HG03469 (cell line): ENCODE measurements around the gene GART.
"Not testable (repeated sequence)": the region's sequence is repeated elsewhere in the genome, so short reads cannot be mapped to it uniquely, and the experiment has no call there.

Source experiments
- ATAC-seq: cut with Tn5 transposase; IDR thresholded peaks from one replicate; pipeline ENCODE4 v1.9.1; 2021; ENCODE audit warnings: mild to moderate bottlenecking, moderate library complexity, moderate number of reproducible peaks; ENCODE audit not compliant: unreplicated experiment

Gene GART

DNA sequence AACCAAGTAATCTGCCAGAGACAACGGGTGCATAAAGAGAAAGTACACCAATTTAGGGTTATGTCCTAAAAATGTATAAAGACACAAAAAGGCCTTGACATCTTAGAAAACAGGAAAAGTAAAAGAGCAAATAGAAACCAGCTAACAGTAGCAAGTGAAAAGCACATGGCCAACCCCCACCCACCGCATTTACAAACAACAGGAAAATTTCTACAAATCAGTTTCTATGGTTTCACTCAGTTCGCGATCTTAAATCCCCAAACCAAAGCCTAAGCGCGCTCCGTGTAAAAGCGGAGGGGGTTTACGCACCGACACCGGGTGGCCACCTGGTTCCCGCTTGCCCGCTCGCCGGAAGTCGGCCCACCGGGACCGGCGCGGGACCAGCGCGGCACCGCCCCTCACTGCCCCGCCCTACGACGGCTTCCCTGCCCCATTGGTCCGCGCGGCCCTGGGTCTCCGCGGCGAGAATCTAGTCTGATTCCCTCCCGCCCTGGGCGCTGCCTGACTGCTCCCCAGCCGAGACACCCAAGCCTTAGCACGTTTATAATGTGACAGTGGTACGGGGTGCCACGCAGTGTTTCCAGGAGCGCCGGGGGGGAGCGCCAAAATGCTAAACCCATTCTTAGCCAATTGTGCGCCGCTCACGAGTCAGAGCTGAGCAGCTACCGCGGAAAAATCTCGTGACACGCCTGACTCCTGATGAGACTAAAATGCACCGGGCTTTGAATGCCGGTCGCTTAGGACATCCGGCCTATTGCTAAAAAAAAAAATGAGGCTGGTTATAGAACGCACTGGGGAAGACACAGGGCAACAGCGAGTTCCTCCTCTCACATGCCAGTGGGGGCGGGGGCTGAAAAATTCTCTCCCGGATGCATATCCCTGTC, at the start of gene GART:
GART (minus strand) TSS at position 362 of the 884 bp plus-strand sequence. CDS start 2,802 bp downstream, outside the sequence.
- peak; percentile 32 for ATAC-seq

DNA sequence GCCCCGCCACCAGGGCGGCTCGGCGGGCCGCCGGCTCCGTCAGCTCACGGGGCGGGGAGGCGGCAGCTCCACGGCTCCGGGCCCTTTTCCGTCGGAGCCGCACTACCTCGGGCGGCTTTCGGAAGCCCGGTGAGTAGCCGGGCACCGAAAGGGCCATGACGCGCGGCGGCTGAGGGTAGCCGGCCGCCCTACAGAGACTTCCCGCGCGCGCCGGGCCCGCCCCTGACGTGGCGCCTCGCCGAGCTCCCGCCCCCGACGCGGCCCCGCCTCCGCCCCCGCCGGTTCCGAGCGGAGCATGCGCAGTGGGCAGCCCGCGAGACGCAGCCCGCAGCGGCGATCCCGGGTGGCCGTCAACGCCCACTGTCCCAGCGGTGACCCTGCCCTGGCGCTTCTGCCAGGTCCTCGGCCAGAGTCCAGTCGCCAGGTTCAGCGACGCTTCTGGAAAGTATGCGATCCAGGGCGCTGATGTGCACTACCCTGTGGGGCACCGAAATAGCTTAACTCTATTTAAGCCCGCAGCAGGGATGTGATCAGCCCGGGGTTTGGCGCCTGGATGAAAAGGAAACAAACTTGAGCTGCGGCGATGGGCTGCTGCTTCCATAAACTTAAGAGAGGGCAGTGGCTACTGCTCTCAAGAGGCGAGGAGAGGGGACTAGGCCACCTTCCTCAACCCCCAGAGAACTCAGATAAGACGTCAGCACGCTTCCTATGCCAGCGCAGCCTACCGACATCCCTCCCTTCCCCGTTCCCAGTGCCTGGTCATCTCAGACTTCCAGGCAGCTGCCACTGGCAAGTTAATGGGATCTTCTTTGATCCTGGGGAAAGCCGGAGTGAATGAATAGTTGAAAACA, 46.8 kb upstream of the GART start, which contains the start of gene DONSON:
DONSON (minus strand) TSS at position 200 of the 851 bp plus-strand sequence; CDS start at position 157, 43 bp downstream.
- peak; percentile 67 for ATAC-seq

- ATAC-seq, result no peak
These were observed 46.0 kb upstream of the GART start for GRCh38 chr21:33587792-33588484.

GRCh38 chr21:33586927-33587326, 45.0 kb upstream of the GART start:
- no peak for ATAC-seq

- no peak for ATAC-seq
These were observed 42.5 kb upstream of the GART start for GRCh38 chr21:33584455-33584854.

GRCh38 chr21:33578959-33579542, 37.1 kb upstream of the GART start:
- ATAC-seq, result no peak

- ATAC-seq, result no peak
These were observed 36.3 kb upstream of the GART start for GRCh38 chr21:33578214-33578613.

DNA sequence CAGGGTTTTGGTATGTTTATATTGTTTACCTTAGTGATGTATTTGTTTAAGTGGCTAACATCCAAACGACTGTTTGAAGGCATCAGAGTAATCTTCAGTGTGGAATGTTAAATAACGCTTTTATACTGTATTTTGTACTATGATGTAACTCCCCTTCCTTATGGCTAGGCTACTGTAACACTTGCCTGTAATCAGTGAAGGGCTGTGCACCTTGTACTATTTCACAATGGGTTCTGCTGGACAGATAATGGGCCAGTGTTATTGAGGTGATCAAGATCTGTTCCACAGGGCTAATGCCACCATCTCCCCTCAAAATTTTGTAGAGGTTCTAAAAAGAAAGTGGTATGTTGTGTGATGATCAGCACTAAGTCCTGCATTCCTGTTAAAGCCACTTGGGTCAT, 34.8 kb upstream of the GART start:
- not testable (repeated sequence) for ATAC-seq

- ATAC-seq, result no peak
These were observed 30.4 kb upstream of the GART start for GRCh38 chr21:33572350-33572749.

DNA sequence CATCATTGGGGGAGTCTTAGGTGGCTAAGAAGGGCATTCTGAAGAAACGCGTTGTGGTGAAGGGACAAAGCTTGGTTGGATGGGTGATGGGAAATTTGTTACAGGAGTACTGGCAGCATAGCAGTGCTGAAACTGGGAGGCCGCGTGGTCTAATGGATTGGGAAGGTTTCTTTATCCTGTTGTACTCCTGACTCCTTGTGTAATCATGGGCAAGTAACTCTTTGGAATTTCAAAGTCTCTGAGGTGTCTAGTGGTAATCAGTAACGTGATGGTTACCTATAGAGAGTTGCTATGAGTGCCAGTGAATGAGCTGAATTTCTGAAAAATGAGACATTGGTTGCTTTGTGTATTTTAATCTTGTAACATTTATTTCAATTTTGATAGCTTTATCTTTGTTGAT, 28.1 kb upstream of the GART start:
- no peak for ATAC-seq

DNA sequence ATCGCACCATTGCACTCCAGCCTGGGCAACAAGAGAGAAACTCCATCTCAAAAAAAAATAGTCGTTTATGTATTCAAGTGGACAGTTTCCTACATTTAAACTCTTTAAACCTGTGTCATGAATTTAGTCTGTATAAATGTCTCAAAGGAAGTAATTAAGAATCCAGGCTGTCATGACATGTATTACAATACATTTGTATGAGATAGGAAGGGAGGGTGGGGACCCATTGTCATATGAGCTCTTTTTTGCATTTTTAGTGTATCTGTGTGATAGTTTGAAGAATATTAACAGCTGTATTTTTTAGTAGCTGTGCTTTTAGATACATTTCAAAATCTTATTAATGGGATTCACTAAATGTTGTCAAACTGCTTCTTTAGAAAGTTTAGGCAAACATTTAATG, 26.5 kb upstream of the GART start:
- no peak for ATAC-seq

DNA sequence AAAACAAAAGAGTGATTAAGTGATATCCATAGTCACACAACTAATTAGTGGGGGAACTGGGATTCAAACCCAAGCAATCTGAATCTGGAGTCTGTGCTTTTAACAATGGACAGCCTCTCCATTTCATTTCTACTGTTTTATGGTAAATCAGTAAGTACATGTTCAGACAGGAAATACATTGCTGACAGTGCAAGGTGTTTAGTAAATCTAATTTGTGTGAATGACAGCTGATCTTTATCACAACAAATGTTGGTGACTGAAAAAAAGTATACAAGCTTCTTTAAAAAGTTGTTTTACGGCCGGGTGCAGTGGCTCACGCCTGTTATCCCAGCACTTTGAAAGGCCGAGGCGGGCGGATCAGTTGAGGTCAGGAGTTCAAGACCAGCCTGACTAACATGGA, 26.0 kb upstream of the GART start:
- ATAC-seq, result no peak

DNA sequence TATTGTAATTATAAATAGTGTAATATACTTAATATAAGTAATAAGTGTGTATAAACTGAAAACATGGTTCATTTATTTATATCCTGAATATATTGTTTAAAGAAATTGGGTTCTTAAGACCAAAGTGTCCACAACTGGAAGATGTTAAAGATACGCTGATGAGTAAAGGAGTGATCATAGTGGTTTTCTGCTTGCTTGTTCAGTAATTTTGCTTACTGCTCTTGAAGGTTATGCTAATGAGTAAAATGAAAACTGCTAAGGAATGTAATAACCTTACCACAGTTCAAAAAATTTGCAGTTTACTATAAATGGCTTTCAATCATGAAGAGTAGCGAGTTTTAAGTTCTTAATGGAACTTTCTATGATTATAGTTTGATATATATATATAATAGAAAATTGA, 24.6 kb upstream of the GART start:
- no peak for ATAC-seq

GRCh38 chr21:33562389-33562788, 20.5 kb upstream of the GART start:
- ATAC-seq, result no peak

- ATAC-seq, result no peak
These were observed 19.5 kb upstream of the GART start for GRCh38 chr21:33561373-33561772.

- ATAC-seq, result no peak
These were observed 19.0 kb upstream of the GART start for GRCh38 chr21:33560965-33561364.

DNA sequence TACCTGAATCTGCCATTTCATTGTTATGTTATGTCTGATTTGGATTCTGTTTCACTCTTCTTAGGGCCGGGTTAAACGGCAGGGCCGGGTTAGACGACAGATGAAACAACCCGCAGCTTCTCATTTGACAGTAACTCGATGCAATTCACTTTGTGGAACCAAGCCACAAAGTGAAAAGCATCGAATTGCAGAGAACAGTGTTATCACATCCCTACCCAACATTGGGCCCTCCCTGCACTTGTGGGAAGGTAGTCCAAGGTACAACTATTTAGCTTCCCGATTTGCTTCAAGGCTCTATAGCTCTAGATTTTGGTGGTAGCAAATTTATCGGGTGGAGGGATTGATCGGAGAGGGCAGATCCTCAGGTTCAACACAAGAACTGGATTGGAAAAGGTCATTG, 17.9 kb upstream of the GART start:
- ATAC-seq, result no peak

DNA sequence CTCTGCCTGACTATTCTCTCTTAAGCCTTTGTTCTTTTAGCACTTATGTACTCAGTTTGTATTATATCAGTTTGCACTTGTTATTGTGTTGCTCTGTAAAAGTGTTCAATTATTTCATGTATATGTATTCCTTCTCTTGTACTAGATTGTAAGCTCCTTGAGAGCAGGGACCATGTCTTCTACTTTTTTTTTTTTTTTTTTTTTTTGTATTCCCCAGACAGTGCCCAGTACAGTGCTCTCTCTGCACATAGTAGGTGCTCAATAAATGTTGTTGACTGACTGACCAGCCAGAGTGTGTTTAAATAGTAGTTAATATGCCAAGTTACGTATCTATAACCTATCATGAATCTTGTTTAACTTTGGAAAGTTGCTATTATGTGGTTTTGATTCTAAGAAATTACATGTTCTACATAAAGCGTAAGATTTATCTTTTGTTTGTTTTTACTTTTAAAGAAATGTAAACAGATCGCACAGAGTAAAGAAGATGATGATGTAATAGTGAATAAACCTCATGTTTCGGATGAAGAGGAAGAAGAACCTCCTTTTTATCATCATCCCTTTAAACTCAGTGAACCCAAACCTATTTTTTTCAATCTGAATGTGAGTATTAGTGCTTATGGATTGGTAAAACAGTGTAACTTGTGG, 17.0 kb upstream of the GART start:
- no peak for ATAC-seq

DNA sequence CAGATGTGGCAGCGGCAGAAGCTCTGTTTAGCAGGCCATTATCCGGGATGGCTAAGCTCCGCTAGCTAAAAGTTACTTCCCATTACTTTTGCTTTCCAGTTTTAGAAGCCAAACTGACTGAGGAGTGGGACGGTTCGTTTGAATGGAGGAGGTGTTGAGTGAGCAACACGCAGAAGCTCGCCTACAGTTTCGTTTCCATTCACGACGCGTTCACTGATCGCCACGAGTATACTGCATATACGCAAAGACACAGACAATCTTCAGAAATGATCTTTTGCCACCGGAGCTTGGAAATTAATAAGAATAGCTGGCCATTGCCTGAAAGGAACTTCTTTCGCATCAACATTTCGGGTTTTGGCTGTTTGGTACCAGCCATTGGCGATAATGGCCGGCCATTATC, 15.5 kb upstream of the GART start:
- no peak for ATAC-seq

DNA sequence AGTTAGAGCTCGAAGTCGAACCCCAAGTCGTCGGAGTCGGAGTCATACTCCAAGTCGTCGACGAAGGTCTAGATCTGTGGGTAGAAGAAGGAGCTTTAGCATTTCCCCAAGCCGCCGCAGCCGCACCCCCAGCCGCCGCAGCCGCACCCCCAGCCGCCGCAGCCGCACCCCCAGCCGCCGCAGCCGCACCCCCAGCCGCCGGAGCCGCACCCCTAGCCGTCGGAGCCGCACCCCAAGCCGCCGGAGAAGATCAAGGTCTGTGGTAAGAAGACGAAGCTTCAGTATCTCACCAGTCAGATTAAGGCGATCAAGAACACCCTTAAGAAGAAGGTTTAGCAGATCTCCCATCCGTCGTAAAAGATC, 13.0 kb upstream of the GART start:
- no peak for ATAC-seq
